OCI-M2 (cell line): ENCODE data around the gene ADAMTS20.

Experiments
- DNase-seq: peaks from one replicate; lab custom pipeline; 2025; ENCODE audit not compliant: unreplicated experiment; lab: John Stamatoyannopoulos, UW

ADAMTS20 gene

DNA sequence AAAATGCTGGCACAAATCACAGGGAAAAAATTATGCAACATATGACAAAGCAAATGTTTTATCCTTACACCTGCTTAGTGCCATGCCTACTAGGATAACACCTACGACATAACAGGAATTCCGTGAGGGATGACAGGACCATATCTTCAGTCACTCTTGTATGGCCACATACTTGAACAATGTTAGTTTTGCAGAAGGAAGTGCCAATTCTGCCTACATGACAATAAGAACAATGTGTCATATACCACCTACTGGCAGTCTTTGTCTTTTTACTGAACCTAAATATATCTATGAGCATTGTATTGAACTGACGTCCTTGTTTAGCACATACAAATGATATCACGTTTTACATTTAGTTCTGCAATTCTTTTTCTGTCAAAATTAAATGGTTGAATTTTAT is 234.0 kb downstream of the ADAMTS20 start:
- no peak for DNase-seq

- DNase-seq, result no peak
Measured at GRCh38 chr12:43317156-43317555, 234.8 kb downstream of the ADAMTS20 start.

- DNase-seq, result no peak
Measured at GRCh38 chr12:43316520-43316919, 235.5 kb downstream of the ADAMTS20 start.

GRCh38 chr12:43315961-43316360 is 236.0 kb downstream of the ADAMTS20 start:
- DNase-seq, result no peak

DNA sequence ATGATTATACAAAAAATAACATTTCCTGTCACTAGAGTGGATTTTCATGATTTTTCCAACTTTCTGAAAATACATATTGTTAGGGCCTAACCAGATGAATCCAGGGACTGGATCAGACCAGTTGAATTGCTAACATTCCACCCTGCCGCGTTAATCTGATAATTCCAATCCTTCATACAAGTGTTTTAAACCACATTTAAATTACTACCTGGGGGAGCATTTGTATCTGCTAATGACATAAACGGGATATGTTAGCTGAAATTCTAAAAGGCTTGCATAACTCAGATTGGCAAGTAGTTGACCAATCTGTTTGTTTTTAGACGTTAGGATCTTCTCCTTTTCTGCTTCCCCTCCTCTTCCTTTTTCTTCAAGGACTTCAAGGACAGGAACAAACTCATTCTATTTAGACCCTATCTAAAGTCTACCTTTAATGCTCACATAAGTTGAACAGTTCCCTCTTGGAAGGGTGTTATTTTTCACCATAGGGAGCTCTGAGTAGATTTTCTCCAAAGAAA is 239.0 kb downstream of the ADAMTS20 start:
- DNase-seq, result no peak

DNA sequence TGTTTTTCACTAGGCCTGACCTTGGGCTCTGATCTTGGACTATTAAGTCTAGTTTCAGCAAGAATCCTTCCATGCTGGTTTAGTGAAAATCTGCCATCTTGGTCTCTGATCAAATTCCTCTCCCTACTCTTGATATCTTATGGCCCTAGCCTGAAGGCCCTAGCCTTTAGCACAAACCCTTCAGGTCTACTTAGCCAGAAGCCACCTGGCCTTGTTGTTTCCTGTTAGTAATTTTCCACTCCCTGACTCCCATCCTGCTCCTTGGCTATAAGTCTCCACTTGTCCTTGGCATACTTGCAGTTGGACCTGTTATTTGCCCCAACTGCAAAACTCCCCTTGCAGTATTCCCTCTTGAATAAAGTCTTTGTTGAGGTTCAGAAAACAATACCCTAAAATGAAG is 241.4 kb downstream of the ADAMTS20 start:
- DNase-seq, result no peak

DNA sequence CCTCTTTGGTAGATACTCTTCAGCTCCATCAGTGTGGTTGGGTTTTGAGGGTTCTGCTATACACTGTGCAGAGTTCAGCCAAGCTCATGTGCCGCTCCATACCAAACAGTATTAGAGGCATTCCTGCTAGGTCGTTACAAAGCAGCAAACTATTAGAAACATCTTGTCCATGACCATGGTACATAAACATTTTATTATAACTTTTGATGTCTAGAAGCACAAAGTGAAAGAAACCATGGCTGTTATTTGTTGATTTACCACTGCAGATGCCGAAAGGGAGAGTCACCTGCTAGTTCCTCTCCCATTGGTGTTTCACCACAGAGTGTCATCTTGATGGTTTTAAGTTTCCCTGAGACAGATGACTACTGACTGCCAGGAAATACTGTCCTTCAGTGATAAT is 242.0 kb downstream of the ADAMTS20 start:
- DNase-seq, result no peak

GRCh38 chr12:43308776-43309175 is 243.2 kb downstream of the ADAMTS20 start:
- DNase-seq, result no peak

DNA sequence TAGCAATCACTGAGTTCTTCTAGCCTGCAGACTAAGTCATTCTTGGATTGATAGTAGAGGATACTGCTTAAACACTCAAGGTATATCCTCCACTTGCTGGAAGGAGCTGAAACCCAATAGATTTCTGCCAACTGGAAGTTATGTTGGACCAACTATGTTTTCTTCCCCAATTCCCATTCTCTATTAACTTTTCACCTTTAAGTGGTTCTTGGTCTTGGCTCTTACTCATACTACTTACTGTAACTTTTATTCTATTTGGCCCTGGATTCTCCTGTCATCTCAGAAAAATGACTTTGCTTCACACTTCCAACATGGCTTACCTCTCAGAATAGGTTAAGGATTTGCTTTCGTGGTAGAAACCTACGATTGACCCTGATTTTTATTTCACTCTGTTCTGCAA is 244.9 kb downstream of the ADAMTS20 start:
- DNase-seq, result no peak

DNA sequence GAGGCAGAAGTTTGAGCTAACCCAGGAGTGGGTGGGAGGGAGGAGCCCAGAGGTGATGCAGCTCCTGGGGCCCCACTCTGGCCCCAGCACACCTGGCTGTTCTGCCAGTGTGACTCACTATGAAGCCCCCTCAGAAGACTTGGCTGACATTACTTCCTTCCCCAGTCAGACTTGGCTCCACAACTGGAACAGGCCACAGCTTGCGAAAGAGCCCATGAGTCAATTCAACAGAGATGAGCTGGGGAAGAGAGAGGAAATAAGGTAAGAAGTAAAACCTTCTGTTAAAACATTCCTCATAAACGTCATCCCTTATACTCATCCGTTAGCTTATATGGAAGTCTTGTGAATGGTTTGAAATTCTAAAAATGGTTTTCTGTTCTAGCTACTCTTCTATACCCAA is 245.9 kb downstream of the ADAMTS20 start:
- DNase-seq, result no peak

DNA sequence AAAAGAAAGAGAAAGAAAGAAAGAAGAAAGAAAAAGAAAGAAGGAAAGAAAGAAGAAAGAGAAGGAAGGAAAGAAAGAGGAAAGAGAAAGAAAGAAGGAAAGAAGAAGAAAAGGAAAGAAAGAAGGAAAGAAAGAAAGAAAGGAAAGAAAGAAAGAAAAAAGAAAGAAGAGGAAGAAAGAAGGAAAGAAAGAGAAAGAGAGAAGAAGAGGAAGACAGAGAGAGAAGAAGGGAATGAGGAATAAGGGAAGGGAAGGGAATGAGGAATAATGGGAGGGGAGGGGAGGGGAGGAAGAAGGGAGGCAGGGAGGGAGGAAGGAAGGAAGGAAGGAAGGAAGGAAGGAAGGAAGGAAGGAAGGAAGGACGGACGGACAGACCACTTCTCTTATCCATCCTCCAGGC is 246.9 kb downstream of the ADAMTS20 start:
- no peak for DNase-seq
